Rectal smooth muscle tissue (tissue), 1 donor: ENCODE data around the gene RTRAF.

Experiments used
- H3K27ac ChIP-seq: one replicate; pipeline ENCODE4 v1.7.0; 2013; ENCODE audit warnings: low read depth, low read length, inconsistent platforms
- H3K27me3 ChIP-seq: one replicate; pipeline ENCODE4 v1.7.0; 2013; ENCODE audit warnings: low read length; ENCODE audit not compliant: control insufficient read depth, insufficient read depth
- H3K36me3 ChIP-seq: one replicate; pipeline ENCODE4 v1.7.0; 2013; ENCODE audit warnings: low read length; ENCODE audit not compliant: control insufficient read depth, insufficient read depth
- H3K4me1 ChIP-seq: one replicate; pipeline ENCODE4 v1.7.0; 2013; ENCODE audit warnings: low read length; ENCODE audit not compliant: control insufficient read depth, insufficient read depth
- H3K4me3 ChIP-seq: one replicate; pipeline ENCODE4 v1.7.0; 2013; ENCODE audit warnings: low read length
- H3K9ac ChIP-seq: one replicate; pipeline ENCODE4 v1.7.0; 2013; ENCODE audit warnings: low read length

The RTRAF gene

GRCh38 chr14:52060080-52060479 lies 70.7 kb downstream of the RTRAF start:
- Histone ChIP-seq H3K27me3 (no peaks in the 10 kb centered on the region), H3K4me1 (peaks cover 49% of the 10 kb centered on the region), H3K27ac (peak overlapping the region; percentile 38), H3K9ac (no peak overlapping the region), H3K36me3 (no peaks in the 10 kb centered on the region), H3K4me3 (no peak overlapping the region)
